ENCODE results near the gene CRELD2.

DNA sequence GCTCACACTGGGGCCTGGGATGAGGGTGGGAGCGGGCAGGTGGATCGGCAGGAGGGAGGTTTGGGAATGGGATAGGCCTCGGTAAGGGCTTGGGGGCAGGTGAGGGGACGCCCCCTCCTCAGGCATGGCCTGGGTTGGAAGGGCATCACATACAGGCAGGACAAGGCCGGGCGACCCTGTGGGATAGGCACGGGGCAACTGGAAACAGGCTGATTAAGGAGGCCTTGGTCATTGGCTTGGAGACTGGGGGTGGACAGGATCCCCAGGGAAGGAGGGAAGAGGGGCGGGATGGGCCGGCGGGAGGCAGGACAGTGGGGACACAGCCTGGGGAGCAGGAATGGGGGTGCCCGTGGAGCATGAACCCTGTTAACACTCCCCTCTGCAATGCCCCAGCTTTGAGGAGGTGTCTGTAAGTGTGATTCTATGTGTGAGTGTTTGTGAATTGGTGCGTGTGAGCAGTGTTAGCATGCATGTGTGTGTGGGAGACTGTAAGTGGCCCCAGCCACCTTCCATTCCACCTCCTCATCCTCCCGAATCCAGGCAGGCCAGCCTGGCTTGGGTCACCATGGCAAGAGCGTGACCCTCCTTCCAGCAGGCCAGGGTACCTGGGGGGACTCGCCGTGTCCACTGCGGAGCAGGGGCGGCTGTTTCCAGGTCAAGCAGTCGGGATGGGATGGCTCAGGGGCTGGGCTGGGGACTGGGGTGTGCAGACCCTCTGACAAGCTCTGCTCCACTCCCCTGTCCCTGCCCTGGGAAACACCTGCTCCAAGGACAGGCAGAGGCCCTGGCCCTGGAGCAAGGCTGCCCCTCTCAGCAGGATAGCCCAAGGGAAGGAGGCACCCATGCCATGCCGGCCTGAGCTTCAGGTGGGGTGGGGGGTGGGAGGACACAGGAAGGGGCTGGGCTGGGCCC lies 38.7 kb downstream of the CRELD2 start:
- TF ChIP-seq EZH2 (IDR thresholded peaks at IDR 0.05; ENCODE audit: low read depth, unreplicated experiment) = no peak
- TF ChIP-seq CTCF (conservative IDR thresholded peaks at IDR 0.05; ENCODE audit: low read depth in 2 of 2) = no peak
- no peak for TF ChIP-seq STAT1 (IDR thresholded peaks at IDR 0.05; ENCODE audit: unreplicated experiment)
- TF ChIP-seq, protein P1, sequence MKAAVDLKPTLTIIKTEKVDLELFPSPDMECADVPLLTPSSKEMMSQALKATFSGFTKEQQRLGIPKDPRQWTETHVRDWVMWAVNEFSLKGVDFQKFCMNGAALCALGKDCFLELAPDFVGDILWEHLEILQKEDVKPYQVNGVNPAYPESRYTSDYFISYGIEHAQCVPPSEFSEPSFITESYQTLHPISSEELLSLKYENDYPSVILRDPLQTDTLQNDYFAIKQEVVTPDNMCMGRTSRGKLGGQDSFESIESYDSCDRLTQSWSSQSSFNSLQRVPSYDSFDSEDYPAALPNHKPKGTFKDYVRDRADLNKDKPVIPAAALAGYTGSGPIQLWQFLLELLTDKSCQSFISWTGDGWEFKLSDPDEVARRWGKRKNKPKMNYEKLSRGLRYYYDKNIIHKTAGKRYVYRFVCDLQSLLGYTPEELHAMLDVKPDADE (IDR thresholded peaks at IDR 0.05) = no peak
- TF ChIP-seq JUNB (IDR thresholded peaks at IDR 0.05; ENCODE audit: unreplicated experiment) = no peak
- no peak for TF ChIP-seq POLR2AphosphoS5 (IDR thresholded peaks at IDR 0.05; ENCODE audit: low read depth)
- TF ChIP-seq EZH2phosphoT487 (IDR thresholded peaks at IDR 0.05; ENCODE audit: unreplicated experiment) = no peak
- TF ChIP-seq NANOG (IDR thresholded peaks at IDR 0.05; ENCODE audit: borderline replicate concordance) = no peak
- TF ChIP-seq CREB1 (CRISPR knock-in tag; IDR thresholded peaks at IDR 0.05; ENCODE audit: low read depth) = no peak
- TF ChIP-seq, protein P2, sequence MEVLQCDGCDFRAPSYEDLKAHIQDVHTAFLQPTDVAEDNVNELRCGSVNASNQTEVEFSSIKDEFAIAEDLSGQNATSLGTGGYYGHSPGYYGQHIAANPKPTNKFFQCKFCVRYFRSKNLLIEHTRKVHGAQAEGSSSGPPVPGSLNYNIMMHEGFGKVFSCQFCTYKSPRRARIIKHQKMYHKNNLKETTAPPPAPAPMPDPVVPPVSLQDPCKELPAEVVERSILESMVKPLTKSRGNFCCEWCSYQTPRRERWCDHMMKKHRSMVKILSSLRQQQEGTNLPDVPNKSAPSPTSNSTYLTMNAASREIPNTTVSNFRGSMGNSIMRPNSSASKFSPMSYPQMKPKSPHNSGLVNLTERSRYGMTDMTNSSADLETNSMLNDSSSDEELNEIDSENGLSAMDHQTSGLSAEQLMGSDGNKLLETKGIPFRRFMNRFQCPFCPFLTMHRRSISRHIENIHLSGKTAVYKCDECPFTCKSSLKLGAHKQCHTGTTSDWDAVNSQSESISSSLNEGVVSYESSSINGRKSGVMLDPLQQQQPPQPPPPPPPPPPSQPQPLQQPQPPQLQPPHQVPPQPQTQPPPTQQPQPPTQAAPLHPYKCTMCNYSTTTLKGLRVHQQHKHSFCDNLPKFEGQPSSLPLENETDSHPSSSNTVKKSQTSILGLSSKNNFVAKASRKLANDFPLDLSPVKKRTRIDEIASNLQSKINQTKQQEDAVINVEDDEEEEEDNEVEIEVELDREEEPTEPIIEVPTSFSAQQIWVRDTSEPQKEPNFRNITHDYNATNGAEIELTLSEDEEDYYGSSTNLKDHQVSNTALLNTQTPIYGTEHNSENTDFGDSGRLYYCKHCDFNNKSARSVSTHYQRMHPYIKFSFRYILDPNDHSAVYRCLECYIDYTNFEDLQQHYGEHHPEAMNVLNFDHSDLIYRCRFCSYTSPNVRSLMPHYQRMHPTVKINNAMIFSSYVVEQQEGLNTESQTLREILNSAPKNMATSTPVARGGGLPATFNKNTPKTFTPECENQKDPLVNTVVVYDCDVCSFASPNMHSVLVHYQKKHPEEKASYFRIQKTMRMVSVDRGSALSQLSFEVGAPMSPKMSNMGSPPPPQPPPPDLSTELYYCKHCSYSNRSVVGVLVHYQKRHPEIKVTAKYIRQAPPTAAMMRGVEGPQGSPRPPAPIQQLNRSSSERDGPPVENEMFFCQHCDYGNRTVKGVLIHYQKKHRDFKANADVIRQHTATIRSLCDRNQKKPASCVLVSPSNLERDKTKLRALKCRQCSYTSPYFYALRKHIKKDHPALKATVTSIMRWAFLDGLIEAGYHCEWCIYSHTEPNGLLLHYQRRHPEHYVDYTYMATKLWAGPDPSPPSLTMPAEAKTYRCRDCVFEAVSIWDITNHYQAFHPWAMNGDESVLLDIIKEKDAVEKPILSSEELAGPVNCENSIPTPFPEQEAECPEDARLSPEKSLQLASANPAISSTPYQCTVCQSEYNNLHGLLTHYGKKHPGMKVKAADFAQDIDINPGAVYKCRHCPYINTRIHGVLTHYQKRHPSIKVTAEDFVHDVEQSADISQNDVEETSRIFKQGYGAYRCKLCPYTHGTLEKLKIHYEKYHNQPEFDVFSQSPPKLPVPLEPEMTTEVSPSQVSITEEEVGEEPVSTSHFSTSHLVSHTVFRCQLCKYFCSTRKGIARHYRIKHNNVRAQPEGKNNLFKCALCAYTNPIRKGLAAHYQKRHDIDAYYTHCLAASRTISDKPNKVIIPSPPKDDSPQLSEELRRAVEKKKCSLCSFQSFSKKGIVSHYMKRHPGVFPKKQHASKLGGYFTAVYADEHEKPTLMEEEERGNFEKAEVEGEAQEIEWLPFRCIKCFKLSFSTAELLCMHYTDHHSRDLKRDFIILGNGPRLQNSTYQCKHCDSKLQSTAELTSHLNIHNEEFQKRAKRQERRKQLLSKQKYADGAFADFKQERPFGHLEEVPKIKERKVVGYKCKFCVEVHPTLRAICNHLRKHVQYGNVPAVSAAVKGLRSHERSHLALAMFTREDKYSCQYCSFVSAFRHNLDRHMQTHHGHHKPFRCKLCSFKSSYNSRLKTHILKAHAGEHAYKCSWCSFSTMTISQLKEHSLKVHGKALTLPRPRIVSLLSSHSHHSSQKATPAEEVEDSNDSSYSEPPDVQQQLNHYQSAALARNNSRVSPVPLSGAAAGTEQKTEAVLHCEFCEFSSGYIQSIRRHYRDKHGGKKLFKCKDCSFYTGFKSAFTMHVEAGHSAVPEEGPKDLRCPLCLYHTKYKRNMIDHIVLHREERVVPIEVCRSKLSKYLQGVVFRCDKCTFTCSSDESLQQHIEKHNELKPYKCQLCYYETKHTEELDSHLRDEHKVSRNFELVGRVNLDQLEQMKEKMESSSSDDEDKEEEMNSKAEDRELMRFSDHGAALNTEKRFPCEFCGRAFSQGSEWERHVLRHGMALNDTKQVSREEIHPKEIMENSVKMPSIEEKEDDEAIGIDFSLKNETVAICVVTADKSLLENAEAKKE (CRISPR knock-in tag; IDR thresholded peaks at IDR 0.05) = no peak
- no peak for TF ChIP-seq REST (IDR thresholded peaks at IDR 0.05; ENCODE audit: unreplicated experiment)

All from GM23338 (cell line).